Panc1 (cell line): ENCODE data around the gene EPC1. TPM values are rescaled to one million over a fixed set of nuclear protein-coding genes. Genes with fewer than 3 reads are reported as not detected.
A peak's percentile ranks its signal among the peaks of the same experiment; 100 is the strongest.

Source experiments
- ATAC-seq: fragments of 200-7000 bp; cut with Tn5 transposase; 2 replicates; pipeline ENCODE4 v1.9.1; 2020; ENCODE audit warnings: mild to moderate bottlenecking, moderate library complexity
- BruUV-seq: library from RNA; stranded (reverse); fragments of 400-500 nt; replicated peaks from 2 replicates; lab custom pipeline; 2021; lab: Mats Ljungman, UMichigan
- CTCF ChIA-PET: fragments of 300-600 bp; sonication (Branson Sonifier 250); formaldehyde crosslinking; loops from one replicate; lab custom pipeline; 2022; ENCODE audit warnings: antibody characterized with exemption; lab: Charles Lee
- POLR2A ChIA-PET: fragments of 300-600 bp; sonication (Branson Sonifier 250); formaldehyde crosslinking; loops from one replicate; lab custom pipeline; 2022; ENCODE audit warnings: antibody characterized with exemption; lab: Charles Lee
- DNase-seq: peaks from one replicate; pipeline ENCODE4 v3.0.0-alpha.2; 2010; ENCODE audit warnings: low read depth, low spot score
- H3K27ac ChIP-seq: 2 replicates; pipeline ENCODE4 v1.5.1; 2011; ENCODE audit warnings: mild to moderate bottlenecking, low read length, inconsistent platforms
- H3K27me3 ChIP-seq: fragments of 200-500 bp; sonication (Bioruptor generic); 2 replicates; pipeline ENCODE4 v1.6.0; 2014; ENCODE audit warnings: low read length, inconsistent platforms; ENCODE audit not compliant: control insufficient read depth, insufficient read depth
- H3K36me3 ChIP-seq: fragments of 200-500 bp; sonication (Bioruptor generic); 2 replicates; pipeline ENCODE4 v1.5.1; 2014; ENCODE audit warnings: inconsistent platforms, mild to moderate bottlenecking, low read length, moderate library complexity; ENCODE audit not compliant: control insufficient read depth, insufficient read depth
- H3K4me1 ChIP-seq: 2 replicates; pipeline ENCODE4 v1.5.1; 2011; ENCODE audit warnings: inconsistent platforms, mild to moderate bottlenecking, low read length, moderate library complexity; ENCODE audit not compliant: control insufficient read depth, insufficient read depth
- H3K4me3 ChIP-seq, 2 experiments: 2 replicates each; pipeline ENCODE4 v1.5.1; 2011 to 2012; ENCODE audit warnings: low read depth in 2 of 2, low read length in 2 of 2, mild to moderate bottlenecking in 2 of 2, inconsistent platforms in 1 of 2, moderate library complexity in 1 of 2
- H3K9me3 ChIP-seq: fragments of 200-500 bp; sonication (Bioruptor generic); 2 replicates; pipeline ENCODE4 v1.5.1; 2014; ENCODE audit warnings: low read depth, mild to moderate bottlenecking, inconsistent platforms, low read length, moderate library complexity; ENCODE audit not compliant: control insufficient read depth, insufficient read depth
- POLR2AphosphoS5 ChIP-seq: IDR thresholded peaks from 2 replicates; pipeline ENCODE4 v1.6.1; 2012; ENCODE audit warnings: mild to moderate bottlenecking, low read depth, low read length, moderate library complexity
- SIN3A ChIP-seq: IDR thresholded peaks from 2 replicates; pipeline ENCODE4 v1.6.1; 2012; ENCODE audit warnings: low read depth, mild to moderate bottlenecking, low read length, moderate library complexity, borderline replicate concordance; ENCODE audit not compliant: insufficient read depth
- TCF7L2 ChIP-seq: IDR thresholded peaks from 2 replicates; pipeline ENCODE4 v1.6.1; 2011; ENCODE audit warnings: mild to moderate bottlenecking, low read depth, low read length, inconsistent platforms
- in situ Hi-C: cut with HindIII; loops from 2 replicates; pipeline ENCODE4 v1.10.0; 2016; ENCODE audit warnings: low sequenced_read_pairs, low pct_unique_long_range_greater_than_20kb
- intact Hi-C: fragments of 100-400 bp; cut with micrococcal nuclease; formaldehyde crosslinking; loops from one replicate; pipeline ENCODE4 v1.10.0; 2022; ENCODE audit not compliant: unreplicated experiment
- total RNA-seq: library from RNA; stranded (reverse); gene quantifications from one replicate; pipeline ENCODE4 v1.2.1, GENCODE V29; 2021; ENCODE audit not compliant: unreplicated experiment
- TF ChIP-seq, protein P1 (sequence below): fragments of 450-650 bp; IDR thresholded peaks from 2 replicates; pipeline ENCODE4 v1.5.1; 2017; ENCODE audit warnings: mild to moderate bottlenecking
- TF ChIP-seq, protein P2 (sequence below), 2 experiments: IDR thresholded peaks; 2 replicates each; pipeline ENCODE4 v1.6.1; 2011 to 2012; ENCODE audit warnings: low read depth in 2 of 2, control low read depth in 1 of 2, low read length in 1 of 2, mild to moderate bottlenecking in 1 of 2, moderate library complexity in 1 of 2; ENCODE audit not compliant: insufficient read depth in 1 of 2

Gene EPC1
- total RNA-seq, 1 experiment from 2014 or later = 18.4 TPM

DNA sequence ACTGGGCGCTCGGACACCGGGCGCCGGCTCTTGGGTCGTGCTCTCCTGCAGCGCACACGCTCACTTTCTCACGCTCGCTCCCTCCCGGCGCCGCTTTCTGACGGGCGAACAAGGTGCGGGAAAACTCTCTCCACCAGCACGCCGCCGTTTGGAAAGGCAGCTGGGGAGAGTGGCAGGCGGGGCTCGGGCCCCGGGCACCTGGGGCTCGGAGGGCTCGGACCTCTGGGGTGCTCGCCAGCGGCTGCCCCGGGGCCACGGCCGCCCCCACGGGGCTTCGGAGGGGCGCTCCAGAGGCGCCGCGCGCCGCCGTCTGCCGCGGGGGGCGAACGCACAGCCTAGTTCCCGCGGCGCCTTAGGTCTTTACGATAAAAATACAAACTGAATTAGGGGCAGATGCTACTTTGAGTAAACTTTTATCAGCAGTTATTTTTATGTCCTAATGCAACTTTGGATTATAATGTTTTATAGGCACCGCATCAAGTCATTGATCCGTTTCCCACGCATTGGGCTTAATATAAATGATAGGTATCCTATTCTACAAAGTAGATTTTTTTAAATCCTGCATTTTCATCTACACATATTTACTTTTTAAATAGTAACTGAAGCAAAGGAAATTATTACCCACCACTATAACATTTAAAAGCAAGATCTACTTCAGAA, 535 bp upstream of the EPC1 start:
- ATAC-seq = no peak; the same call in 1 of the 2 replicates
- H3K36me3 ChIP-seq = peaks cover 6% of the 10 kb centered on the region
- no peak for DNase-seq
- no peaks in the 10 kb centered on the region for H3K27me3 ChIP-seq
- peak overlapping the region; percentile 81 to 91 for H3K4me3 ChIP-seq
- TF ChIP-seq, protein P1, sequence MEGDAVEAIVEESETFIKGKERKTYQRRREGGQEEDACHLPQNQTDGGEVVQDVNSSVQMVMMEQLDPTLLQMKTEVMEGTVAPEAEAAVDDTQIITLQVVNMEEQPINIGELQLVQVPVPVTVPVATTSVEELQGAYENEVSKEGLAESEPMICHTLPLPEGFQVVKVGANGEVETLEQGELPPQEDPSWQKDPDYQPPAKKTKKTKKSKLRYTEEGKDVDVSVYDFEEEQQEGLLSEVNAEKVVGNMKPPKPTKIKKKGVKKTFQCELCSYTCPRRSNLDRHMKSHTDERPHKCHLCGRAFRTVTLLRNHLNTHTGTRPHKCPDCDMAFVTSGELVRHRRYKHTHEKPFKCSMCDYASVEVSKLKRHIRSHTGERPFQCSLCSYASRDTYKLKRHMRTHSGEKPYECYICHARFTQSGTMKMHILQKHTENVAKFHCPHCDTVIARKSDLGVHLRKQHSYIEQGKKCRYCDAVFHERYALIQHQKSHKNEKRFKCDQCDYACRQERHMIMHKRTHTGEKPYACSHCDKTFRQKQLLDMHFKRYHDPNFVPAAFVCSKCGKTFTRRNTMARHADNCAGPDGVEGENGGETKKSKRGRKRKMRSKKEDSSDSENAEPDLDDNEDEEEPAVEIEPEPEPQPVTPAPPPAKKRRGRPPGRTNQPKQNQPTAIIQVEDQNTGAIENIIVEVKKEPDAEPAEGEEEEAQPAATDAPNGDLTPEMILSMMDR = no peak
- TF ChIP-seq SIN3A (no peak), TCF7L2 (0 out of 2 replicates have a peak, but pooled peaks have one; percentile 14)
- H3K4me1 ChIP-seq = peaks cover 23% of the 10 kb centered on the region
- ChIA-PET CTCF (no interaction called here), POLR2A (no interaction called here)
- in situ Hi-C loops = no loop called here
- no peaks in the 10 kb centered on the region for H3K9me3 ChIP-seq
- BruUV-seq = no TSS peak
- intact Hi-C loops = loop anchor here (2.0 kb wide), 1 partner anchor 91 kb away; no protein-coding TSS in a partner anchor
- H3K27ac ChIP-seq = peak overlapping the region; percentile 72

DNA sequence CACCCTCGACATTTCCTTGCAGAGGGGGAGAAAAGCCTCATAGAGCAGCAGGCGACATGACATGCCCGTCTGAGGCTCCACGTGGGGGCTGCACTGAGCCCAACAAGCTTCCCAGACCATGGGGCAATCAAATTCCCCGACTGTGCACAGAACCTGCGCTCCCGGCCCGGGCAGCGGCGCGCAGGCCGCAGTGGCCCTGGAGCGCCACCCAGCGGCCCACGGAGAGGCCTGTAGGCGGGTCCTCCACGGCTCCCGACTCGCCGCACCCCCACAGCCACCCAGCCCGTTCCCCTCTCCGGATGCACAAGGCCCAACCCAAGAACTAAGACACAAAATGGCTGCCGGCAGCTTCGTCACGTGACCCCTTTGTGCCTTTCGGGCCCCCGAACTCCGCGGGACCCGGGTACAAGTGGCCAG, 816 bp downstream of the EPC1 start:
- intact Hi-C loops (loop anchor here (2.0 kb wide), 1 partner anchor 89 kb away; no protein-coding TSS in a partner anchor), in situ Hi-C loops (no loop called here)
- no peaks in the 10 kb centered on the region for H3K27me3 ChIP-seq
- H3K9me3 ChIP-seq = no peaks in the 10 kb centered on the region
- peak overlapping the region; percentile 81 to 91 for H3K4me3 ChIP-seq
- peaks cover 6% of the 10 kb centered on the region for H3K36me3 ChIP-seq
- H3K4me1 ChIP-seq = peaks cover 29% of the 10 kb centered on the region
- ChIA-PET CTCF (interaction anchor here (0.6 kb wide), 1 partner anchor 78 kb away, joined by 6 read pairs; no protein-coding TSS in a partner anchor), POLR2A (interaction anchor here (0.6 kb wide), 1 partner anchor 94 kb away, joined by 5 read pairs; no protein-coding TSS in a partner anchor)
- DNase-seq (peak; percentile 62), ATAC-seq (peak; percentile 93)
- no peak; the same call in 1 of the 2 replicates for TF ChIP-seq POLR2AphosphoS5
- TF ChIP-seq, protein P2, sequence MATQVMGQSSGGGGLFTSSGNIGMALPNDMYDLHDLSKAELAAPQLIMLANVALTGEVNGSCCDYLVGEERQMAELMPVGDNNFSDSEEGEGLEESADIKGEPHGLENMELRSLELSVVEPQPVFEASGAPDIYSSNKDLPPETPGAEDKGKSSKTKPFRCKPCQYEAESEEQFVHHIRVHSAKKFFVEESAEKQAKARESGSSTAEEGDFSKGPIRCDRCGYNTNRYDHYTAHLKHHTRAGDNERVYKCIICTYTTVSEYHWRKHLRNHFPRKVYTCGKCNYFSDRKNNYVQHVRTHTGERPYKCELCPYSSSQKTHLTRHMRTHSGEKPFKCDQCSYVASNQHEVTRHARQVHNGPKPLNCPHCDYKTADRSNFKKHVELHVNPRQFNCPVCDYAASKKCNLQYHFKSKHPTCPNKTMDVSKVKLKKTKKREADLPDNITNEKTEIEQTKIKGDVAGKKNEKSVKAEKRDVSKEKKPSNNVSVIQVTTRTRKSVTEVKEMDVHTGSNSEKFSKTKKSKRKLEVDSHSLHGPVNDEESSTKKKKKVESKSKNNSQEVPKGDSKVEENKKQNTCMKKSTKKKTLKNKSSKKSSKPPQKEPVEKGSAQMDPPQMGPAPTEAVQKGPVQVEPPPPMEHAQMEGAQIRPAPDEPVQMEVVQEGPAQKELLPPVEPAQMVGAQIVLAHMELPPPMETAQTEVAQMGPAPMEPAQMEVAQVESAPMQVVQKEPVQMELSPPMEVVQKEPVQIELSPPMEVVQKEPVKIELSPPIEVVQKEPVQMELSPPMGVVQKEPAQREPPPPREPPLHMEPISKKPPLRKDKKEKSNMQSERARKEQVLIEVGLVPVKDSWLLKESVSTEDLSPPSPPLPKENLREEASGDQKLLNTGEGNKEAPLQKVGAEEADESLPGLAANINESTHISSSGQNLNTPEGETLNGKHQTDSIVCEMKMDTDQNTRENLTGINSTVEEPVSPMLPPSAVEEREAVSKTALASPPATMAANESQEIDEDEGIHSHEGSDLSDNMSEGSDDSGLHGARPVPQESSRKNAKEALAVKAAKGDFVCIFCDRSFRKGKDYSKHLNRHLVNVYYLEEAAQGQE (IDR thresholded peaks at IDR 0.05; ENCODE audit: insufficient read depth in 1 of 2, low read depth in 2 of 2, low read length in 1 of 2) = no peak
- TF ChIP-seq SIN3A = peak; percentile 77
- no peak for TF ChIP-seq TCF7L2
- TF ChIP-seq, protein P1 = peak; percentile 96
- BruUV-seq = no TSS peak
- H3K27ac ChIP-seq = peak overlapping the region; percentile 91
